GM12878 (cell line): ENCODE data around the gene ZIC1. TPM values are rescaled to one million over a fixed set of nuclear protein-coding genes. Genes with fewer than 3 reads are reported as not detected.

Source experiments
- ATAC-seq: fragments of 200-7000 bp; cut with Tn5 transposase; 3 replicates; pipeline ENCODE4 v1.9.1; 2020; ENCODE audit warnings: mild to moderate bottlenecking, moderate library complexity
- BruUV-seq: library from RNA; stranded (reverse); fragments of 400-500 nt; replicated peaks from 2 replicates; lab custom pipeline; 2021; lab: Mats Ljungman, UMichigan
- CTCF ChIA-PET: fragments of 300-600 bp; sonication (Branson Sonifier 250); formaldehyde crosslinking; extraction: SDS; loops from one replicate; lab custom pipeline; 2021; ENCODE audit warnings: inconsistent platforms; lab: Yijun Ruan, JAX
- POLR2A ChIA-PET: fragments of 350-600 bp; formaldehyde crosslinking; extraction: SDS; loops from one replicate; lab custom pipeline; 2021; ENCODE audit warnings: inconsistent platforms; lab: Charles Lee
- RAD21 ChIA-PET: fragments of 300-600 bp; sonication (Branson Sonifier 250); formaldehyde crosslinking; loops from one replicate; lab custom pipeline; 2023; ENCODE audit warnings: antibody characterized with exemption; ENCODE audit not compliant: unreplicated experiment; lab: Charles Lee
- SMC1A ChIA-PET: fragments of 300-600 bp; sonication (Branson Sonifier 250); formaldehyde crosslinking; loops from one replicate; lab custom pipeline; 2023; ENCODE audit not compliant: unreplicated experiment, uncharacterized antibody; lab: Charles Lee
- DNase-seq: peaks from one replicate; pipeline ENCODE4 v3.0.0-alpha.2; 2011; ENCODE audit warnings: low read depth, low spot score
- FAIRE-seq: peaks from 3 replicates; lab custom pipeline; 2011; peaks lifted over from hg19 to GRCh38; lab: Jason Lieb, UNC
- H2AFZ ChIP-seq: 2 replicates; pipeline ENCODE4 v1.6.0; 2011; ENCODE audit warnings: low read depth, low read length, control low read depth; ENCODE audit not compliant: control insufficient read depth
- H3K27ac ChIP-seq: 2 replicates; pipeline ENCODE4 v1.5.1; 2011; ENCODE audit warnings: control low read depth; ENCODE audit not compliant: control insufficient read depth, insufficient read depth
- H3K27me3 ChIP-seq, 2 experiments: replicated peaks in 1 of 2; 2 replicates each; pipeline versions ENCODE4 v1.6.0 to v1.6.1; 2011; ENCODE audit warnings: low read length in 1 of 2; ENCODE audit not compliant: control insufficient read depth in 2 of 2, insufficient read depth in 2 of 2
- H3K36me3 ChIP-seq, 2 experiments: 2 replicates each; pipeline ENCODE4 v1.5.1; 2011; ENCODE audit warnings: low read length in 1 of 2; ENCODE audit not compliant: control insufficient read depth in 2 of 2, insufficient read depth in 2 of 2
- H3K4me1 ChIP-seq: 2 replicates; pipeline ENCODE4 v1.6.1; 2011; ENCODE audit warnings: mild to moderate bottlenecking, low read length, moderate library complexity, mixed read lengths; ENCODE audit not compliant: control insufficient read depth, insufficient read depth
- H3K4me2 ChIP-seq: 2 replicates; pipeline ENCODE4 v1.6.0; 2011; ENCODE audit warnings: control low read depth; ENCODE audit not compliant: control insufficient read depth, insufficient read depth
- H3K4me3 ChIP-seq: fragments of 200-600 bp; sonication (generic); 2 replicates; pipeline ENCODE4 v1.5.1; 2016
- H3K79me2 ChIP-seq: 2 replicates; pipeline ENCODE4 v1.6.0; 2011; ENCODE audit warnings: low read length; ENCODE audit not compliant: control insufficient read depth, insufficient read depth
- H3K9ac ChIP-seq: 2 replicates; pipeline ENCODE4 v1.8.0; 2011; ENCODE audit warnings: low read length, control low read depth, mixed read lengths; ENCODE audit not compliant: control insufficient read depth, insufficient read depth
- H3K9me3 ChIP-seq: replicated peaks from 3 replicates; pipeline ENCODE4 v1.5.1; 2011; ENCODE audit warnings: mild to moderate bottlenecking, low read length; ENCODE audit not compliant: control insufficient read depth, insufficient read depth
- H4K20me1 ChIP-seq: 2 replicates; pipeline ENCODE4 v1.6.0; 2011; ENCODE audit not compliant: control insufficient read depth, insufficient read depth
- BHLHE40 ChIP-seq, 2 experiments: fragments of 450-650 bp in 1 of 2; IDR thresholded peaks; 2 replicates each; pipeline ENCODE4 v1.6.1; 2011 to 2017; ENCODE audit warnings: low read depth in 2 of 2, borderline replicate concordance in 1 of 2, improper control_type of control experiment in 1 of 2, low read length in 1 of 2, mild to moderate bottlenecking in 1 of 2
- BRCA1 ChIP-seq: IDR thresholded peaks from 2 replicates; pipeline ENCODE4 v1.6.1; 2011; ENCODE audit warnings: low read depth, low read length, improper control_type of control experiment
- CEBPZ ChIP-seq: fragments of 150-350 bp; IDR thresholded peaks from 2 replicates; pipeline ENCODE4 v1.6.1; 2016; ENCODE audit warnings: low read depth, low read length
- E2F4 ChIP-seq: IDR thresholded peaks from 2 replicates; pipeline ENCODE4 v1.6.1; 2012; ENCODE audit warnings: low read depth, low read length, improper control_type of control experiment
- ELK1 ChIP-seq: IDR thresholded peaks from 2 replicates; pipeline ENCODE4 v1.6.1; 2012; ENCODE audit warnings: low read depth, low read length, improper control_type of control experiment
- NR2F1 ChIP-seq: fragments of 450-650 bp; conservative IDR thresholded peaks from 2 replicates; pipeline ENCODE4 v1.6.1; 2017; ENCODE audit warnings: mild to moderate bottlenecking
- PML ChIP-seq: IDR thresholded peaks from 2 replicates; pipeline ENCODE4 v1.6.1; 2012; ENCODE audit warnings: low read length, inconsistent platforms
- RELA ChIP-seq: fragments of 450-650 bp; IDR thresholded peaks from 2 replicates; pipeline ENCODE4 v1.8.0; 2014; ENCODE audit warnings: borderline replicate concordance; ENCODE audit not compliant: partially characterized antibody
- SREBF2 ChIP-seq: IDR thresholded peaks from 2 replicates; pipeline ENCODE4 v1.6.1; 2012; ENCODE audit warnings: mild to moderate bottlenecking, low read length
- TARDBP ChIP-seq: IDR thresholded peaks from 2 replicates; pipeline ENCODE4 v1.6.1; 2016; ENCODE audit warnings: borderline replicate concordance
- USF2 ChIP-seq: IDR thresholded peaks from 2 replicates; pipeline ENCODE4 v1.6.1; 2011; ENCODE audit warnings: low read depth, low read length, improper control_type of control experiment, borderline replicate concordance
- ZBTB4 ChIP-seq: fragments of 450-650 bp; formaldehyde crosslinking; IDR thresholded peaks from 2 replicates; pipeline ENCODE4 v1.4.0; 2022; ENCODE audit warnings: mild to moderate bottlenecking, moderate library complexity
- ZNF384 ChIP-seq: IDR thresholded peaks from 2 replicates; pipeline ENCODE4 v1.6.1; 2012; ENCODE audit warnings: low read depth, mild to moderate bottlenecking, low read length, improper control_type of control experiment, borderline replicate concordance
- WGBS: methylation state at CpG from one replicate; pipeline ENCODE4 v1.1.6; 2016; ENCODE audit warnings: low lambda C conversion rate; ENCODE audit not compliant: insufficient replicate concordance, insufficient coverage; ENCODE audit errors: missing lambda C conversion rate; 5-methylcytosine and 5-hydroxymethylcytosine counted together
- in situ Hi-C: fragments of 300-500 bp; cut with MboI; formaldehyde crosslinking; loops from 9 replicates; pipeline ENCODE4 v1.14.3; 2018; ENCODE audit warnings: mixed read lengths
- intact Hi-C: fragments of 100-400 bp; cut with micrococcal nuclease; formaldehyde crosslinking; loops from one replicate; pipeline ENCODE4 v1.14.2; 2022; ENCODE audit not compliant: unreplicated experiment
- polyA plus RNA-seq, 11 experiments: library from polyadenylated mRNA; depleted of rRNA in 4 of 11; unstranded in 6 of 11; stranded (reverse) in 5 of 11; fragments of >200 nt; fragmentation: Nextera tagmentation in 4 of 11; fragmentation: Illumina TruSeq in 1 of 11; extraction: Ambion mirVana in 4 of 11; extraction: Trizol in 1 of 11; gene quantifications; 1 replicate in 1 of 11; 2 replicates in 10 of 11; pipeline versions ENCODE4 v1.2.1 to v1.2.3, GENCODE V29; 2011 to 2016; ENCODE audit warnings: inconsistent platforms in 2 of 11, missing spikeins in 2 of 11, low read depth in 1 of 11
- total RNA-seq, 4 experiments: library from RNA; depleted of rRNA in 3 of 4; stranded (reverse); fragments of >200 nt in 3 of 4; fragmentation: Illumina TruSeq in 1 of 4; extraction: Trizol in 1 of 4; gene quantifications; 2 replicates each; pipeline versions ENCODE4 v1.2.1 to v1.2.3, GENCODE V29; 2013 to 2021

ZIC1 gene
- total and polyA plus RNA-seq, 10 of the 15 experiments (the other 5 are each of a cell fraction or from before 2014, with no cell fraction given), result not detected

- ATAC-seq (no peak), DNase-seq (no peak), FAIRE-seq (no peak)
- no TSS peak for BruUV-seq
- Histone ChIP-seq H3K79me2 (no peaks in the 10 kb centered on the region), H3K27ac (no peak overlapping the region), H3K27me3 (peaks cover 3 to 30% of the 10 kb centered on the region in 2 experiments), H3K36me3 (no peaks in the 10 kb centered on the region), H3K9ac (no peak overlapping the region), H3K4me3 (no peak overlapping the region), H4K20me1 (no peaks in the 10 kb centered on the region), H2AFZ (no peak overlapping the region), H3K4me1 (no peaks in the 10 kb centered on the region), H3K9me3 (no peaks in the 10 kb centered on the region; the same call in 2 of the 3 replicates), H3K4me2 (no peak overlapping the region)
- TF ChIP-seq ZNF384 (no peak), E2F4 (no peak), TARDBP (no peak), BHLHE40 (IDR thresholded peaks at IDR 0.05; ENCODE audit: borderline replicate concordance in 1 of 2, low read depth in 2 of 2, low read length in 1 of 2) (no peak), USF2 (no peak), SREBF2 (no peak), CEBPZ (no peak), RELA (no peak), ZBTB4 (CRISPR knock-in tag) (no peak), ELK1 (no peak), PML (no peak), NR2F1 (no peak), BRCA1 (no peak)
- ChIA-PET RAD21 (interaction anchor here (0.6 kb wide), 1 partner anchor 1054 kb away, joined by 3 read pairs; no protein-coding TSS in a partner anchor), SMC1A (interaction anchor here (0.6 to 1.1 kb wide), 2 partner anchors 9 to 517 kb away, joined by 3 read pairs; no protein-coding TSS in a partner anchor), CTCF (interaction anchor here (0.6 kb wide), 1 partner anchor 707 kb away, joined by 3 read pairs; no protein-coding TSS in a partner anchor), POLR2A (interaction anchor here (0.6 kb wide), 1 partner anchor 69 kb away, joined by 6 read pairs; no protein-coding TSS in a partner anchor)
- 28% methylated on average over 19 of the region's 19 CpGs for WGBS
- in situ Hi-C loops, result no loop called here
- intact Hi-C loops, result no loop called here
Measured at GRCh38 chr3:147370349-147370748, 38.8 kb upstream of the ZIC1 start.
